B cell (primary cell): ENCODE measurements around the gene FAM117B.

Experiments used
- CTCF ChIP-seq: fragments of 200-600 bp; IDR thresholded peaks from one replicate; pipeline ENCODE4 v1.8.0; 2022; ENCODE audit warnings: antibody characterized with exemption, mild to moderate bottlenecking
- EZH2 ChIP-seq: IDR thresholded peaks from 2 replicates; pipeline ENCODE4 v1.6.1; 2012; ENCODE audit warnings: borderline replicate concordance, low read depth, mild to moderate bottlenecking, moderate library complexity, low read length; ENCODE audit not compliant: insufficient read depth, poor library complexity, severe bottlenecking

GRCh38 chr2:202690321-202690900, 55.6 kb downstream of the FAM117B start:
- TF ChIP-seq CTCF (no peak), EZH2 (no peak)
